Common myeloid progenitor, CD34-positive (primary cell): ENCODE measurements around the gene RAB31.

Experiments
- CTCF ChIA-PET: fragments of 350-600 bp; sonication (Branson Sonifier 250); formaldehyde crosslinking; loops from one replicate; lab custom pipeline; 2021; ENCODE audit warnings: antibody characterized with exemption; lab: Charles Lee
- POLR2A ChIA-PET: fragments of 350-600 bp; sonication (Branson Sonifier 250); formaldehyde crosslinking; loops from one replicate; lab custom pipeline; 2021; ENCODE audit warnings: antibody characterized with exemption; lab: Charles Lee
- DNase-seq, 3 donors: peaks; one replicate each; pipeline versions ENCODE4 v3.0.0 to v3.0.0-alpha.2; 2013
- H3K27ac ChIP-seq, 2 experiments: 1 replicate in 1 of 2; 2 replicates in 1 of 2; pipeline ENCODE4 v1.7.0; 2013; ENCODE audit warnings: inconsistent platforms in 2 of 2, low read length in 2 of 2, mild to moderate bottlenecking in 2 of 2, low read depth in 1 of 2, moderate library complexity in 1 of 2; ENCODE audit not compliant: severe bottlenecking in 2 of 2, insufficient read depth in 1 of 2, poor library complexity in 1 of 2
- H3K27me3 ChIP-seq, 5 experiments: replicated peaks in 2 of 5; 1 replicate in 3 of 5; 2 replicates in 2 of 5; pipeline versions ENCODE4 v1.6.1 to v1.7.0; 2013; ENCODE audit warnings: low read length in 4 of 5, mild to moderate bottlenecking in 2 of 5, moderate library complexity in 2 of 5, inconsistent platforms in 1 of 5; ENCODE audit not compliant: insufficient read depth in 5 of 5, control insufficient read depth in 4 of 5
- H3K36me3 ChIP-seq, 4 experiments: 1 replicate in 2 of 4; 2 replicates in 2 of 4; pipeline versions ENCODE4 v1.6.1 to v1.7.0; 2013; ENCODE audit warnings: low read length in 3 of 4, control low read depth in 1 of 4, mild to moderate bottlenecking in 1 of 4; ENCODE audit not compliant: control insufficient read depth in 4 of 4, insufficient read depth in 4 of 4
- H3K4me1 ChIP-seq, 4 experiments: 1 replicate in 3 of 4; 2 replicates in 1 of 4; pipeline versions ENCODE4 v1.6.1 to v1.7.1; 2013; ENCODE audit warnings: low read length in 3 of 4, mild to moderate bottlenecking in 3 of 4, control low read depth in 1 of 4, inconsistent platforms in 1 of 4, moderate library complexity in 1 of 4; ENCODE audit not compliant: control insufficient read depth in 4 of 4, insufficient read depth in 4 of 4; ENCODE audit errors: control extremely low read depth in 1 of 4
- H3K4me3 ChIP-seq, 7 experiments: 1 replicate in 4 of 7; 2 replicates in 3 of 7; pipeline versions ENCODE4 v1.5.1 to v1.7.0; 2013; ENCODE audit warnings: mild to moderate bottlenecking in 7 of 7, low read length in 6 of 7, moderate library complexity in 6 of 7, inconsistent platforms in 2 of 7, low read depth in 2 of 7, control low read depth in 1 of 7; ENCODE audit not compliant: insufficient read depth in 4 of 7, control insufficient read depth in 1 of 7; ENCODE audit errors: extremely low read depth in 1 of 7
- H3K9me3 ChIP-seq, 5 experiments: 1 replicate in 4 of 5; 2 replicates in 1 of 5; pipeline versions ENCODE4 v1.6.1 to v1.7.1; 2013; ENCODE audit warnings: low read length in 4 of 5, mild to moderate bottlenecking in 2 of 5, inconsistent platforms in 1 of 5, low read depth in 1 of 5, moderate library complexity in 1 of 5; ENCODE audit not compliant: control insufficient read depth in 4 of 5, insufficient read depth in 2 of 5; ENCODE audit errors: control extremely low read depth in 1 of 5
- WGBS: methylation state at CpG from one replicate; pipeline ENCODE4 v1.1.5; 2013; ENCODE audit not compliant: insufficient coverage; 5-methylcytosine and 5-hydroxymethylcytosine counted together

The RAB31 gene

DNA sequence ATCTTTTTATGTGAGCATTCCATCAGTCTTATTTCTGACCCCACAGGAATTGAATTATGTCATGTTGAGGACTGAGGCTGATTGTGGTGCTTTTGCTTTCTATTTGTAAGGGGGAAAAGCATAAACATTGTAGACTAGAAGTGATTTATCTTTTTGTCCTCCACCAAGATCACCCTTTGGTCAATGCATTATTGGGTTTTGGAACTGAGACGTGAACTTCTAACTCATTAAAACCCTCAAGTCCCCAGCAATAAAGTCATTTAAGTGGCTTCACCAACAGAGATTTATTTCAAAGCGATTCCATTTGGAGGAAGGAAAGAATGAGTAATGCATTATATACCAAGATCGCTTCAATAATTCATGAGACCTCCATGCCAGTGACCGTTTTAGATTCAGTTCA lies 102.2 kb downstream of the RAB31 start:
- Histone ChIP-seq H3K9me3 (peaks cover 0 to 1% (median 0%) of the 10 kb centered on the region in 5 experiments), H3K36me3 (peaks cover 0 to 7% (median 0%) of the 10 kb centered on the region in 4 experiments), H3K27ac (no peak overlapping the region), H3K4me1 (no peaks in the 10 kb centered on the region), H3K27me3 (no peaks in the 10 kb centered on the region), H3K4me3 (no peak overlapping the region)
- 100% methylated on average over 3 of the region's 4 CpGs for WGBS
- CTCF ChIA-PET: interaction anchor here (1.9 kb wide), 1 partner anchor 10 kb away, joined by 4 read pairs; no protein-coding TSS in a partner anchor
- POLR2A ChIA-PET: no interaction called here
- no peak for DNase-seq

DNA sequence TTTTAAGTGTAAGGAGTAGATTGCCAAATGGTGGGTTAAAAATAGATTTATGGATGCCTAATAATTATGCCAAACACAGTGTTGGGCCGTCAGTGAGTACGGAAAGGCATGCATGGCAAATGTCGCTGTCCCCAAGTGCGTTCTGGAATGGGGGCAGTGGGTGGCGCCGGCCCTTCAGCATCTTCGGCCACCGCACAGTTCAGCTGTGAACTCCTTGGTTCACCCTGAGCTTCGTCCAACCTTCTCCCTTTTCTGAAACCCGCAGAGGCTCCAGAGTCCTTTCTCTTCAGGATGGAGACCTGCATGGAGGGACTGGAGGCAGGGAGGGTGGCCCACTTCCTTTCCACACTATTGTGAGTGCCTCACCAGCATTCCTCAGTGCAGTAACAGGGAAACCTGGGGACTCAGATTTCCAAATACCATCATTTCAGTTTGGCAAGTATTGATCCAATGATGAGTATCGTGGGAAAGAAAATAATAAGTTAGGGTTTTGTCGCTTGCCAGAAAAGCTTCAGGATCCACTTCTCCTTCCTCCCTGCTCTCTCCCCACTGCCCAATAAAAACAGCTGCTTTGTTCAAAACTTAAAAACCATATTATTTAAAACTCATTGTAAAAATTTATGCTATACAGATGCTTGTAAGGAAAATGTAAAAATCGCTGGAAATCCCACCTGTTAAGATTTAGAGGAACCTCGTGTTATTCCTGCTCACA lies 103.0 kb downstream of the RAB31 start:
- no peak overlapping the region for H3K4me3 ChIP-seq
- WGBS: 100% methylated on average over 9 of the region's 14 CpGs
- CTCF ChIA-PET: interaction anchor here (1.9 kb wide), 1 partner anchor 11 kb away, joined by 4 read pairs; no protein-coding TSS in a partner anchor

DNA sequence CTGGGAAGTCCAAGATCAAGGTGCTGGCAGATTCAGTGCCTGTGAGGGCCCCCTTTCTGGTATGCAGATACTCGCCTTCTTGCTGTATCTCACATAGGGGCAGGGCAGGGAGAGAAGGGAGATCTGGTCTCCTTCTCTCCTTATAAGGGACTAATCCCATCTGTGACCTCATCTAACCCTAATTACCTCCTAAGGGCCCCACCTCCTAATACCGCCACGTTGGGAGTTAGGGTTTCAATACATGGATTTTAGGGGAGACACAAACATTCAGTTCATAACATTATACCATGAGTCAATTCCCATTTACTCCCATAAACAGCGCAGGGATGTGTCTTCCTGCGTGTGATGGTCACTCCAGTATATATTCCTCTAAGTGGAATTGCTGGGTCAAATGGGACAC lies 103.9 kb downstream of the RAB31 start:
- no peaks in the 10 kb centered on the region for H3K4me1 ChIP-seq
- WGBS: 70% methylated on average over 4 of the region's 5 CpGs
- no peak for DNase-seq
- H3K27ac ChIP-seq: no peak overlapping the region
- ChIA-PET CTCF (no interaction called here), POLR2A (no interaction called here)
- no peaks in the 10 kb centered on the region for H3K27me3 ChIP-seq
- H3K4me3 ChIP-seq: no peak overlapping the region
- H3K36me3 ChIP-seq: peaks cover 0 to 7% (median 0%) of the 10 kb centered on the region in 4 experiments
- no peaks in the 10 kb centered on the region for H3K9me3 ChIP-seq

More for the DNA sequence above, 103.0 kb downstream of the RAB31 start:
- no peaks in the 10 kb centered on the region for H3K4me1 ChIP-seq
- no peak for DNase-seq
- no peaks in the 10 kb centered on the region for H3K27me3 ChIP-seq
- H3K27ac ChIP-seq: no peak overlapping the region
- peaks cover 0 to 6% (median 0%) of the 10 kb centered on the region in 4 experiments for H3K36me3 ChIP-seq
- POLR2A ChIA-PET: no interaction called here
- no peaks in the 10 kb centered on the region for H3K9me3 ChIP-seq

DNA sequence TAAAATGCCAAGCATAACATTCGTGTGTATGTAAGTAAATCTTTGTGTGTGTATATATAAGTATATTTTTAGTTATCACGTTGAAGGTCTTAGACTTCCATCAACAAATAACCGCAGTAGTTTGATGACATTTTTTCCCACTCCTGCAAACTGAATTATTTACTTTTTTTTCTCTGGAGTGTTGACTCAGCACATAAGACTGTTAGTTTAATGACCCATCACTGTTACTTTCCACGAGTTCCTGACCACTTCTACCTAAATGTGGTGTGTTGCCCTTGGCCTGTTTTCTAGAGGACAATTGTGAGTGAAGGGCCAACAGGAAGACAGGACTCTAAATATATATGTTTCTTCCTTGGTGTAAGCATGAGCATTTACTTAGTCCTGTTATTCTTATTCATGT lies 106.3 kb downstream of the RAB31 start:
- WGBS: 100% methylated on average over 1 of the region's 4 CpGs
- H3K27me3 ChIP-seq: no peaks in the 10 kb centered on the region
- CTCF ChIA-PET: no interaction called here
- H3K4me1 ChIP-seq: no peaks in the 10 kb centered on the region
- H3K9me3 ChIP-seq: peaks cover 0 to 5% (median 2%) of the 10 kb centered on the region in 5 experiments
- DNase-seq: no peak
- peaks cover 0 to 8% (median 1%) of the 10 kb centered on the region in 4 experiments for H3K36me3 ChIP-seq
- H3K4me3 ChIP-seq: no peak overlapping the region
- POLR2A ChIA-PET: no interaction called here
- H3K27ac ChIP-seq: no peak overlapping the region

DNA sequence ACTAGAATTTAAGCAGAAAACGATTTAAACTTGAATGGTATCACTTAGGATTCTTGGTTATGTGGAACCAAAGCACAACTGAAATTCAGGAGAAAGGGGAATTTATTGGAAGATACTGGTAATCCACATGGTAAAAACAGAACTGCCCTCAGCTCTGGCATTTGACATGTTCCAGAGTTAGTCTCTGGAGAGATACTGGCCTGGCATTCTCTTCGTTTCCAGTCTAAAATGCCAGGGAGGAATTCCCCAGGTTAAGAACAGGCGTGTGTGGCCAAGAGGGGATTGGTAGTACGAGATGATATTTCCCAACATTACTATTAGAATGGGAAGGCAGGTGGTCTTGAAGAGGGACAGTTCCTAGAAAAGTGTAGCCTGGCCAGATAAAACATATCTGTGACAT lies 109.2 kb downstream of the RAB31 start:
- peaks cover 0 to 9% (median 2%) of the 10 kb centered on the region in 5 experiments for H3K9me3 ChIP-seq
- H3K27ac ChIP-seq: no peak overlapping the region
- no peak for DNase-seq
- H3K4me3 ChIP-seq: no peak overlapping the region
- 94% methylated on average over 3 of the region's 4 CpGs for WGBS
- ChIA-PET POLR2A (no interaction called here), CTCF (interaction anchor here (1.4 kb wide), 1 partner anchor 14 kb away, joined by 6 read pairs; no protein-coding TSS in a partner anchor)
- H3K36me3 ChIP-seq: peaks cover 0 to 8% (median 1%) of the 10 kb centered on the region in 4 experiments
- H3K27me3 ChIP-seq: no peaks in the 10 kb centered on the region
- no peaks in the 10 kb centered on the region for H3K4me1 ChIP-seq

DNA sequence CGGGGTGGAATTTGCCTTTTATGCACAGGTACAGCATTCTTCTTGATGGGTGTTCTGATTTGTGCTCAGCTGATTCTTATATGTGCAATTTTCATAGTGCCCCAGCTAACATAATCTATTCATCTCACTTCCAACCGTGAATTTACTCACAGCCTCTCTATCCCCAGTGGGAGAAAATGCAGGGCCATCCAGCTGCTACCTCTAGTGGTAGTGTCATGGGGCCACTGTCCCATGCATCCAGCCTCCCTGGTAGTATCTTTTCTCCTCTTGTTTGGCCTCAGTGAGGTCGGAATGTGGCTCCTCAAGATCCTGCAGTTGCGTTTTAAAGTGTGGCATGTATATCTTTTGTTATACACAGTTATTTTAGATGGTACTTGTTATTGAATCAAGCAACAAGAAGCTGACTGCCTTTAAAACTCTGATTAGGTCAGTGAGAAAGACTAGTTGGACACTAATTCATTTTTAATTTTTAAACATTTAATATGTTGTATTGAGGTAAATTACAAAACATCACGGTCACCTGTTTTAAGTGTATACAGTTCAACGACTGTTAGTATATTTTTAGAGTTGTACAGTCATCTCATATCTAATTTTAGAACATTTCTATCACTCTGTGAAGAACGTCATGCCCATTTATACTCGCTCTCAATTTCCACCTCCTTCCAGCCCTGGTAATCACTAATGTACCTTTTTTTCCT lies 109.8 kb downstream of the RAB31 start:
- ChIA-PET CTCF (interaction anchor here (1.4 kb wide), 1 partner anchor 15 kb away, joined by 6 read pairs; no protein-coding TSS in a partner anchor), POLR2A (no interaction called here)
- no peak for DNase-seq
- H3K4me3 ChIP-seq: no peak overlapping the region
- H3K27ac ChIP-seq: no peak overlapping the region
- H3K9me3 ChIP-seq: peaks cover 0 to 9% (median 2%) of the 10 kb centered on the region in 5 experiments
- no peaks in the 10 kb centered on the region for H3K4me1 ChIP-seq
- no peaks in the 10 kb centered on the region for H3K27me3 ChIP-seq
- 92% methylated on average over 3 of the region's 8 CpGs for WGBS
- H3K36me3 ChIP-seq: peaks cover 0 to 8% (median 1%) of the 10 kb centered on the region in 4 experiments

DNA sequence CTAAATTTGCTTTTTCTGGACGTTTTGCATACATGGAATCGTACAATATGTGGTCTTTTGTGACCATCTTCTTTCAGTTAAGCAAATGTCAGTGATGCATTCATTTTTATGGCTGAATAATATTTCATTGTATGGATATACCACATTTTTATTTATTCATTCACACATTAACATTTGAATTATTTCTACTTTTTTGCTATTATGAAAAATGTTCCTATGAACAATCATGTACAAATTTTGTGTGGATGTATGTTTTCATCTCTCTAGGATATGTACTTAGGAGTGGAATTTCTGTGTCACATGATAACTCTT lies 110.3 kb downstream of the RAB31 start:
- CTCF ChIA-PET: no interaction called here
- peaks cover 0 to 9% (median 2%) of the 10 kb centered on the region in 5 experiments for H3K9me3 ChIP-seq
- no peaks in the 10 kb centered on the region for H3K27me3 ChIP-seq
- H3K4me3 ChIP-seq: no peak overlapping the region
- WGBS: no CpG with 5 or more reads among the region's 2 CpGs
- POLR2A ChIA-PET: no interaction called here
- no peaks in the 10 kb centered on the region for H3K4me1 ChIP-seq
- DNase-seq: no peak
- no peak overlapping the region for H3K27ac ChIP-seq
- peaks cover 0 to 8% (median 1%) of the 10 kb centered on the region in 4 experiments for H3K36me3 ChIP-seq
